Measurements from ENCODE around the gene CAMSAP1.

The CAMSAP1 gene

DNA sequence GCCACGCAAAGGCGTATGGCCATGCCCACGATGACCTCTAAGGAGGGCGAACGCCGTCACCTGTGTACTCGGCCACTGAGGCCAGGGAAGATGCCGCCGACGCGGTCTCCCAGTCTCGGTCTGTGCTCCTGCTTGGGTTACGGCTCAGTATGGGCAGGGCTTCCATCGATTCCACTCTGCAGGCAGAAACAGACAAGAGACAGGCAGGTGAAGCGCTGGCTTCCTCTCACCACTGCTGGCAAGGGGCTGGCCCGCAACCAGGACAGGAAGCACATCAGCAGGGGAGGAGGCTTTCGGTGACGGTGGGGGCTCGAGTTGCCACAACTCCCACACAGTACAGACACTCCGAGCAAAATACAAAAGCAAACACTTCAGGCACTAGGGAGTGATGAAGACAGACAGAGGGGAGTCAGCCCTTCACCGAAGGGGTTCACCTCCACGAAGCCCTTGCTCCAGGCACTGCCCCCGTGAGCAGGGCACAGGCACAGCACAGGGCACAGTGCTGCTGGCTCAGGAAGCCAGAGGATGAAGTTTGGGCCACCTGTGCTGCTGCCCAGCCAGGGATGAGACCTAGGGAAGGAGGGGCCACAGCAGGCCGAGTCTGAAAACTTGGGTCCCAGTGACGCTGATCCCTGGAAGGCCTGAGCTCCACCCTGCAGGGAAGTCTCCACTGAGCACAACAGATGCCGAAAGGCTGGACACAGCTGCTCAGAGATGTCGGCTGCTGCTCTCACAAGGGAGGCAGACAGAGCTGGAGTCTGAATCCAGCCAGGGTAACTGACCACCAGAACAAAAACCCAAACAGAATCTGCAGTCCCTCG, 91.3 kb downstream of the CAMSAP1 start:
- H3K36me3 ChIP-seq: peaks cover 91% of the 10 kb centered on the region
- H3K4me1 ChIP-seq (ENCODE audit: control insufficient read depth in 1 of 2, insufficient read depth in 1 of 2, low read depth in 1 of 2, low read length in 1 of 2): no peaks in the 10 kb centered on the region
- no peak overlapping the region for H3K27ac ChIP-seq
- H3K9me3 ChIP-seq: no peaks in the 10 kb centered on the region
- TF ChIP-seq, protein P1, sequence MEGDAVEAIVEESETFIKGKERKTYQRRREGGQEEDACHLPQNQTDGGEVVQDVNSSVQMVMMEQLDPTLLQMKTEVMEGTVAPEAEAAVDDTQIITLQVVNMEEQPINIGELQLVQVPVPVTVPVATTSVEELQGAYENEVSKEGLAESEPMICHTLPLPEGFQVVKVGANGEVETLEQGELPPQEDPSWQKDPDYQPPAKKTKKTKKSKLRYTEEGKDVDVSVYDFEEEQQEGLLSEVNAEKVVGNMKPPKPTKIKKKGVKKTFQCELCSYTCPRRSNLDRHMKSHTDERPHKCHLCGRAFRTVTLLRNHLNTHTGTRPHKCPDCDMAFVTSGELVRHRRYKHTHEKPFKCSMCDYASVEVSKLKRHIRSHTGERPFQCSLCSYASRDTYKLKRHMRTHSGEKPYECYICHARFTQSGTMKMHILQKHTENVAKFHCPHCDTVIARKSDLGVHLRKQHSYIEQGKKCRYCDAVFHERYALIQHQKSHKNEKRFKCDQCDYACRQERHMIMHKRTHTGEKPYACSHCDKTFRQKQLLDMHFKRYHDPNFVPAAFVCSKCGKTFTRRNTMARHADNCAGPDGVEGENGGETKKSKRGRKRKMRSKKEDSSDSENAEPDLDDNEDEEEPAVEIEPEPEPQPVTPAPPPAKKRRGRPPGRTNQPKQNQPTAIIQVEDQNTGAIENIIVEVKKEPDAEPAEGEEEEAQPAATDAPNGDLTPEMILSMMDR (IDR thresholded peaks at IDR 0.05): no peak
- no peaks in the 10 kb centered on the region for H3K27me3 ChIP-seq
- H3K4me3 ChIP-seq (ENCODE audit: low read depth in 1 of 2, low read length in 1 of 2): no peak overlapping the region

DNA sequence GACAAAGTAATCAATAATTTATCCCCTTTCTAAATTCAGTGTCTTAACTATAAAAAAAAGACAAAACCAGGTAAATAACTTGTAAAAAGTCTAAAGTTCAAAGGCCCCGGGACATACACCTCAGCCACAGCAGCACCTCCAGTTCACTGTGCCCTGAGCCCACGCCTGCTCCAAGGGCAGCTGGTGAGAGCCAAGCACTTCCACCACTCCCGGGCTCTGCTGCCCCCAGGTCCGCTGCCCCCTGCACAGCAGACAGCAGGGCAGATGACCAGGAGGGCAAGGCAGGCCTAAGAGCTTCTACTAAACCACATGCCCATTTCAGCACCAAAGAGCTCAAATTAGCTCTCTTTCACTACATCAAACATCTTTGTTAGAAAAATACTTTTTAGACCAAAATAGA, 91.9 kb downstream of the CAMSAP1 start:
- TF ChIP-seq, protein P1 (IDR thresholded peaks at IDR 0.05): no peak
- H3K36me3 ChIP-seq: peaks cover 91% of the 10 kb centered on the region
- H3K27me3 ChIP-seq: no peaks in the 10 kb centered on the region
- H3K27ac ChIP-seq: no peak overlapping the region
- H3K9me3 ChIP-seq: no peaks in the 10 kb centered on the region
- no peaks in the 10 kb centered on the region for H3K4me1 ChIP-seq (ENCODE audit: control insufficient read depth in 1 of 2, insufficient read depth in 1 of 2, low read depth in 1 of 2, low read length in 1 of 2)
- H3K4me3 ChIP-seq (ENCODE audit: low read depth in 1 of 2, low read length in 1 of 2): no peak overlapping the region

DNA sequence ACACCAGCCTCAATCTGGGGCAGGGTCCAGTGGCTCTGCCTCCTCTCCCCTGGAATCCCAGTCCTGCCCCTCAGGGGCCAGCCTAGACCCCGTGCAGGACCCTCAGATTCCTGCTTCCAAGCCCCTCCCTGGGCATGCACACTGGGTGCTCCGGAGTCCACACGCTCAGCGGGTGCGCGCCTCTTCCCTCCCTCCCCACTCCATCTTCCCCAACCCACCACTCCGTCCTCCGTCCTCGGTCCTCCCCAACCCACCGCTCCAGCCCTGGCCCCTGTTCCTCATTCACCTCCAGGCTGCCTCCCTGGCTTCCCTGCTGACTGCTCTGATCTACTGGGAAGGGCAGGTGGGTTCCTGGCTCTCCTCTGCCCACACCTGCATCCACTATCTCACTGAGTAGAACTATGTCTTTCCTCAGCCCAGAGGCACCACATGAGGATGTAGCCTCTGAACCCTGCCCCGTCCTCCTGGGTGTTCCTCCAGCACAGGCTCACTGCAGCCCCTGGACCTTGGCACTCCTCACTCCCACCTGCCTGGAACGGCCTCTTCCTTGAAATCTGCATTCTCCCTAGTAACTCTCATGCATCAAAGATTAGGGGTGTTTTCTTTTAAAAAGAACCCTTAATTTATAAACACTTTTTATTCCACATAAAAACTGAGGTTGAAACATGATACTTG, 92.8 kb downstream of the CAMSAP1 start:
- TF ChIP-seq, protein P1 (IDR thresholded peaks at IDR 0.05): no peak
- Histone ChIP-seq H3K4me1 (ENCODE audit: control insufficient read depth in 1 of 2, insufficient read depth in 1 of 2, low read depth in 1 of 2, low read length in 1 of 2) (no peaks in the 10 kb centered on the region), H3K27ac (no peak overlapping the region), H3K27me3 (no peaks in the 10 kb centered on the region), H3K9me3 (no peaks in the 10 kb centered on the region), H3K4me3 (ENCODE audit: low read depth in 1 of 2, low read length in 1 of 2) (no peak overlapping the region), H3K36me3 (peaks cover 90% of the 10 kb centered on the region)

DNA sequence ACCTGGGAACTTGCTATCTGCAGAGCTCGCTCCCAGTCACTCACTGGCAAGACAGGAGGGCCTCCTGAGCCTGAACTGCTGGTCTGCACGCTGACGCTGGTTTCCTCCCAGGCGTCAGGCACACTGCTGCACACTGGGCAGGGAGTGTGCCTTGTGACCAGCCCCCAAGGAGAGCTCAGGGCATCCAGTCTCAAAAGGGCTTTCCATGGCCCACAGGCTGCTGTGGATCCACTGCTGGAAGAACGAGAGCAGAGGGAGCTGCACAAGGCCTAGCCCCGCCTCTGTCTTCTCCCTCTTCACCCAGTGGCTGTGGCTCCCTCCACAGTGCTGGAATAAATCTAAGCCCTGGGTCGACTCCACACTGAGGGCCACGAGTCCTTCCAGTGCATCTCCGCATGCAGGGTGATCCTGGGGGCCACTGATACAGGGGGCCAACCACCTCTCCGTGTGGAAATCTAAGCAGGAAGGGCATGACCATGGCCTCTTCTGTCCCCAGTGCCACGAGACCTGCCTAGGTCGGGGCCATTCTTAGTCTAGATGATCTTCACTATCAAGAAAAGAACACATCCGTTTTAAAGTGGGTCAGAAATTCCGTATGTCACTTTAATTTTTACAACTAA, 93.6 kb downstream of the CAMSAP1 start:
- Histone ChIP-seq H3K4me3 (ENCODE audit: low read depth in 1 of 2, low read length in 1 of 2) (no peak overlapping the region), H3K27ac (no peak overlapping the region), H3K36me3 (peaks cover 87% of the 10 kb centered on the region), H3K4me1 (ENCODE audit: control insufficient read depth in 1 of 2, insufficient read depth in 1 of 2, low read depth in 1 of 2, low read length in 1 of 2) (no peaks in the 10 kb centered on the region), H3K27me3 (no peaks in the 10 kb centered on the region), H3K9me3 (no peaks in the 10 kb centered on the region)
- TF ChIP-seq, protein P1 (IDR thresholded peaks at IDR 0.05): no peak

DNA sequence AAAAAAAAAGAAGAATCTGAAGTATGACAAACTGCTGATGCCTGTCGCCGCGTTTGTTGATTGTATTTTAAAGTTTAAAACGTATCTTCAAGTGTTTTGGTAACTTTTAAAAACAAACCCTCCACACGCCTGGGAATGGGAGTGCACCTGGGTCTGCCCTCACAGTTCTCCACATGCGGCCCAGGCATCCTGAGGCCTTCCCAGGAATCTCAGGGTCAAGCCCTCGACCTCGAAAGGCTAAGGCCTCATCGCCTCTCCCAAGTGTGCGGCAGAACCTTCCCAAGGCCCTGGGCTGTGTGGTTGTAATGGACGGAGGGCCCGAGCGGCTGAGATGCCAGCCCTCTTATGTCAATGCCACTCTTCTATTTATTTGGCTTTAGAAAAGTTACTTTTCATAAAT, 94.4 kb downstream of the CAMSAP1 start:
- peaks cover 79% of the 10 kb centered on the region for H3K36me3 ChIP-seq

More for the DNA sequence above, 94.4 kb downstream of the CAMSAP1 start:
- Histone ChIP-seq H3K27ac (no peak overlapping the region), H3K4me3 (ENCODE audit: low read depth in 1 of 2, low read length in 1 of 2) (no peak overlapping the region), H3K4me1 (ENCODE audit: control insufficient read depth in 1 of 2, insufficient read depth in 1 of 2, low read depth in 1 of 2, low read length in 1 of 2) (no peaks in the 10 kb centered on the region), H3K9me3 (no peaks in the 10 kb centered on the region), H3K27me3 (no peaks in the 10 kb centered on the region)
- TF ChIP-seq, protein P1 (IDR thresholded peaks at IDR 0.05): no peak
